Measurements from ENCODE around the gene MORC4. TPM values are rescaled to one million over a fixed set of nuclear protein-coding genes. Genes with fewer than 3 reads are reported as not detected.

MORC4 gene
- total and polyA plus RNA-seq, 7 donors: 5.8 to 13.0 (median 9.3) TPM

GRCh38 chrX:106946464-106946863 lies 53.5 kb downstream of the MORC4 start:
- 91 to 93% methylated on average over 3 of the region's 3 CpGs for WGBS, 2 donors

GRCh38 chrX:106940068-106940467 lies 59.9 kb downstream of the MORC4 start:
- Histone ChIP-seq H3K27ac (no peak overlapping the region), H3K27me3 (no peaks in the 10 kb centered on the region), H3K9me3 (no peaks in the 10 kb centered on the region), H3K4me3 (no peak overlapping the region), H3K4me1 (no peaks in the 10 kb centered on the region), H3K36me3 (peaks cover 0 to 4% (median 0%) of the 10 kb centered on the region in 4 donors)
- intact Hi-C loops (cut with DNase I): no loop called here
- no peak for TF ChIP-seq EP300 (IDR thresholded peaks at IDR 0.05)
- TF ChIP-seq POLR2A (IDR thresholded peaks at IDR 0.05): no peak
- no peak for TF ChIP-seq POLR2AphosphoS5 (IDR thresholded peaks at IDR 0.05)
- TF ChIP-seq CTCF (IDR thresholded peaks at IDR 0.05): no peak
- no peak for DNase-seq
- WGBS, 2 donors: 20 to 59% methylated on average over 1 of the region's 1 CpG

More at GRCh38 chrX:106946464-106946863, 53.5 kb downstream of the MORC4 start:
- H3K9me3 ChIP-seq: no peaks in the 10 kb centered on the region
- H3K4me1 ChIP-seq: no peaks in the 10 kb centered on the region
- H3K27ac ChIP-seq: no peak overlapping the region
- intact Hi-C loops (cut with DNase I): no loop called here
- H3K36me3 ChIP-seq: peaks cover 0 to 4% (median 0%) of the 10 kb centered on the region in 4 donors
- TF ChIP-seq POLR2AphosphoS5 (IDR thresholded peaks at IDR 0.05) (no peak), POLR2A (IDR thresholded peaks at IDR 0.05) (no peak), EP300 (IDR thresholded peaks at IDR 0.05) (no peak), CTCF (IDR thresholded peaks at IDR 0.05) (no peak)
- no peaks in the 10 kb centered on the region for H3K27me3 ChIP-seq
- DNase-seq: no peak
- H3K4me3 ChIP-seq: no peak overlapping the region

DNA sequence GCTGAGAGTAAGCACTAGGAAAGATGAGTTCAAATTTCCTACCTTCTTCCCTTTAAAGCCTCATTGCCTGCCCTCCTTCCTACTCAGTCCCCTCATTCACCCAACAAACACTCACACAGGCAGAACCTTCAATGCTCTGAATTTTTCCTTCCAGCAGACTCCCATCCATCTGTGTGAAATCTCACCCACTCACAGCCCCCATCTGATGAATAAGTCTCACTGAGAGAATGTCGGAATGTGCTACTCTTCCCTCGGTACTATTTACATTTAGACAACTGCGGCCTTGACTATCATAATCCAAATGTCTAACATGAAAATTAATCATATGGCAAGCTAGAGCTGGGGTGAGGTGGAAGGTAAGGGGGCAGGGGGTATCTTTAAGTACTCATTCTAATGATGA lies 60.4 kb downstream of the MORC4 start:
- no peaks in the 10 kb centered on the region for H3K9me3 ChIP-seq

DNA sequence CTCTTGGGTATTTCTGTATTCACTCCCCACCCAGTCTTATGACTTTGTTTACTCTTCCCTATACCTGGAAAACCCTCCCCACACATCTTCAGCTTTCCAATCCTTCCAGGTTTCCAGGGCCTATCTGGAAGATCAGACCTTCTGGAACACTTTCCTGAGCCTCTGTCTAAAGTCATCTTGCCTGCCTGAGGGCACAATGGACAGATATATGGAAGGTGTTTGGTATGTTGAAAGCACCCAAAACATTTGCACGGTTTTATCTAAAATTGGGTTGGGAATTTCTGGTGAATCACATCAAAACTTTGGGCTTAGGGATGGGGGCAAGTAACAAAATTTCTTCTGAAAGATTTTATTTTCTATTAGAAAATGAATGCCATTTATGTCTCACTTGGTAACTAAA lies 63.8 kb downstream of the MORC4 start:
- H3K9me3 ChIP-seq: no peaks in the 10 kb centered on the region
- DNase-seq: no peak
- intact Hi-C loops (cut with DNase I): no loop called here
- H3K36me3 ChIP-seq: no peaks in the 10 kb centered on the region
- TF ChIP-seq CTCF (IDR thresholded peaks at IDR 0.05) (no peak), EP300 (IDR thresholded peaks at IDR 0.05) (no peak), POLR2A (IDR thresholded peaks at IDR 0.05) (no peak), POLR2AphosphoS5 (IDR thresholded peaks at IDR 0.05) (no peak)
- H3K27me3 ChIP-seq: no peaks in the 10 kb centered on the region
- no peak overlapping the region for H3K27ac ChIP-seq
- peaks cover 0 to 3% (median 0%) of the 10 kb centered on the region in 4 donors for H3K4me1 ChIP-seq
- H3K4me3 ChIP-seq: no peak overlapping the region
- 96% methylated on average over 1 of the region's 1 CpG for WGBS, 2 donors

More for the DNA sequence above, 60.4 kb downstream of the MORC4 start:
- 74 to 80% methylated on average over 3 of the region's 3 CpGs for WGBS, 2 donors
- Histone ChIP-seq H3K4me1 (no peaks in the 10 kb centered on the region), H3K27ac (no peak overlapping the region), H3K36me3 (peaks cover 0 to 4% (median 0%) of the 10 kb centered on the region in 4 donors), H3K4me3 (no peak overlapping the region), H3K27me3 (no peaks in the 10 kb centered on the region)
- DNase-seq: no peak
- TF ChIP-seq CTCF (IDR thresholded peaks at IDR 0.05) (no peak), POLR2AphosphoS5 (IDR thresholded peaks at IDR 0.05) (no peak)
- intact Hi-C loops (cut with DNase I): no loop called here

GRCh38 chrX:106935175-106935574 lies 64.8 kb downstream of the MORC4 start:
- 28 to 57% methylated on average over 4 of the region's 4 CpGs for WGBS, 2 donors
- H3K36me3 ChIP-seq: no peaks in the 10 kb centered on the region
- DNase-seq: no peak
- H3K4me1 ChIP-seq: peaks cover 0 to 3% (median 0%) of the 10 kb centered on the region in 4 donors
- H3K9me3 ChIP-seq: no peaks in the 10 kb centered on the region
- no peak for TF ChIP-seq POLR2AphosphoS5 (IDR thresholded peaks at IDR 0.05)
- no peak for TF ChIP-seq EP300 (IDR thresholded peaks at IDR 0.05)
- no peak for TF ChIP-seq CTCF (IDR thresholded peaks at IDR 0.05)
- no peak for TF ChIP-seq POLR2A (IDR thresholded peaks at IDR 0.05)
- H3K27me3 ChIP-seq: no peaks in the 10 kb centered on the region
- no peak overlapping the region for H3K27ac ChIP-seq
- no peak overlapping the region for H3K4me3 ChIP-seq
- intact Hi-C loops (cut with DNase I): no loop called here
